HepG2 (cell line): ENCODE results near the gene CD6. TPM values are rescaled to one million over a fixed set of nuclear protein-coding genes. Genes with fewer than 3 reads are reported as not detected.

Experiments used
- ATAC-seq: fragments of 200-7000 bp; cut with Tn5 transposase; 3 replicates; pipeline ENCODE4 v1.9.1; 2020; ENCODE audit warnings: mild to moderate bottlenecking, moderate library complexity
- BruUV-seq: library from RNA; stranded (reverse); fragments of 400-500 nt; replicated peaks from 2 replicates; lab custom pipeline; 2021; lab: Mats Ljungman, UMichigan
- CTCF ChIA-PET: fragments of 300-600 bp; formaldehyde crosslinking; extraction: SDS; loops from one replicate; lab custom pipeline; 2021; ENCODE audit warnings: low total read pairs, inconsistent platforms, low intra/inter-chr PET ratio; lab: Yijun Ruan, JAX
- POLR2A ChIA-PET: fragments of 350-600 bp; sonication (Branson Sonifier 250); formaldehyde crosslinking; loops from one replicate; lab custom pipeline; 2020; ENCODE audit warnings: antibody characterized with exemption, inconsistent platforms; lab: Yijun Ruan, JAX
- DNase-seq: peaks from one replicate; pipeline ENCODE4 v3.0.0-alpha.2; 2015; ENCODE audit warnings: low spot score
- FAIRE-seq: peaks from 3 replicates; lab custom pipeline; 2011; peaks lifted over from hg19 to GRCh38; lab: Jason Lieb, UNC
- H2AFZ ChIP-seq: one replicate; pipeline ENCODE4 v1.6.1; 2011; ENCODE audit warnings: low read length, inconsistent platforms
- H3K27ac ChIP-seq: fragments of 300-600 bp; 3 replicates; pipeline ENCODE4 v1.8.0; 2011; ENCODE audit warnings: mixed run types, mild to moderate bottlenecking, mixed read lengths, low read length, inconsistent platforms; ENCODE audit not compliant: insufficient read depth; ENCODE audit errors: extremely low read length
- H3K27me3 ChIP-seq, 2 experiments: fragments of 200-600 bp in 1 of 2; 2 replicates in 1 of 2; 3 replicates in 1 of 2; pipeline versions ENCODE4 v1.6.0 to v1.8.0; 2011; ENCODE audit warnings: low read length in 2 of 2, mild to moderate bottlenecking in 2 of 2, moderate library complexity in 2 of 2, inconsistent platforms in 1 of 2; ENCODE audit not compliant: insufficient read depth in 2 of 2, control insufficient read depth in 1 of 2
- H3K36me3 ChIP-seq, 2 experiments: fragments of 200-600 bp in 1 of 2; replicated peaks in 1 of 2; 2 replicates in 1 of 2; 3 replicates in 1 of 2; pipeline versions ENCODE4 v1.5.1 to v1.8.0; 2011; ENCODE audit warnings: low read length in 2 of 2, inconsistent platforms in 1 of 2; ENCODE audit not compliant: insufficient read depth in 2 of 2, control insufficient read depth in 1 of 2
- H3K4me1 ChIP-seq: 2 replicates; pipeline ENCODE4 v1.5.1; 2012; ENCODE audit warnings: low read length, inconsistent platforms; ENCODE audit not compliant: insufficient read depth
- H3K4me2 ChIP-seq: 2 replicates; pipeline ENCODE4 v1.6.0; 2011; ENCODE audit warnings: low read depth, low read length, inconsistent platforms
- H3K4me3 ChIP-seq, 3 experiments: fragments of 200-600 bp in 1 of 3; sonication (generic), shearing (Covaris generic) in 1 of 3; replicated peaks in 1 of 3; 2 replicates each; pipeline ENCODE4 v1.5.1; 2011 to 2016; ENCODE audit warnings: low read length in 3 of 3, inconsistent platforms in 2 of 3, low read depth in 2 of 3, mild to moderate bottlenecking in 2 of 3, control low read depth in 1 of 3, mixed read lengths in 1 of 3; ENCODE audit not compliant: insufficient read depth in 1 of 3
- H3K79me2 ChIP-seq: one replicate; pipeline ENCODE4 v1.6.1; 2011; ENCODE audit warnings: low read length, inconsistent platforms; ENCODE audit not compliant: insufficient read depth
- H3K9ac ChIP-seq: 2 replicates; pipeline ENCODE4 v1.6.0; 2011; ENCODE audit warnings: mild to moderate bottlenecking, low read depth, low read length, inconsistent platforms; ENCODE audit not compliant: insufficient read depth
- H3K9me3 ChIP-seq: 2 replicates; pipeline ENCODE4 v1.5.1; 2012; ENCODE audit warnings: mild to moderate bottlenecking, low read length
- H4K20me1 ChIP-seq: 2 replicates; pipeline ENCODE4 v1.6.0; 2011; ENCODE audit warnings: inconsistent platforms, mild to moderate bottlenecking, low read length, moderate library complexity; ENCODE audit not compliant: insufficient read depth
- FUBP1 ChIP-seq: sonication (generic); formaldehyde crosslinking; IDR thresholded peaks from 2 replicates; pipeline ENCODE4 v1.5.1; 2020; ENCODE audit warnings: missing genetic modification reagents, mild to moderate bottlenecking, borderline replicate concordance
- KDM3A ChIP-seq: IDR thresholded peaks from 2 replicates; pipeline ENCODE4 v1.6.1; 2018; ENCODE audit warnings: low read depth, missing compliant biosample characterization
- ZNF205 ChIP-seq: IDR thresholded peaks from 2 replicates; pipeline ENCODE4 v1.6.1; 2018; ENCODE audit warnings: missing biosample characterization, missing genetic modification reagents
- ZNF552 ChIP-seq: sonication (generic); formaldehyde crosslinking; IDR thresholded peaks from 2 replicates; pipeline ENCODE4 v1.9.0; 2022; ENCODE audit warnings: missing genetic modification reagents, mild to moderate bottlenecking, borderline replicate concordance
- ZNF772 ChIP-seq: sonication (generic); formaldehyde crosslinking; IDR thresholded peaks from 2 replicates; pipeline ENCODE4 v1.5.0; 2020; ENCODE audit warnings: mild to moderate bottlenecking, missing genetic modification reagents
- ZSCAN21 ChIP-seq: sonication (generic); formaldehyde crosslinking; IDR thresholded peaks from 2 replicates; pipeline ENCODE4 v1.8.0; 2022; ENCODE audit warnings: mild to moderate bottlenecking, missing genetic modification reagents, moderate library complexity, borderline replicate concordance
- WGBS: methylation state at CpG from one replicate; pipeline ENCODE4 v1.1.6; 2017; ENCODE audit warnings: low lambda C conversion rate; 5-methylcytosine and 5-hydroxymethylcytosine counted together
- in situ Hi-C: cut with HindIII; loops from 2 replicates; pipeline ENCODE4 v1.10.0; 2017; ENCODE audit warnings: low pct_unique_long_range_greater_than_20kb; ENCODE audit not compliant: extremely low pct_ligation_motif_present
- intact Hi-C: fragments of 100-400 bp; cut with micrococcal nuclease; formaldehyde crosslinking; loops from one replicate; pipeline ENCODE4 v1.10.0; 2022; ENCODE audit not compliant: unreplicated experiment
- polyA plus RNA-seq, 8 experiments: library from polyadenylated mRNA; depleted of rRNA in 3 of 8; stranded (reverse) in 7 of 8; unstranded in 1 of 8; fragments of >200 nt; fragmentation: Illumina TruSeq in 4 of 8; extraction: Trizol in 4 of 8; gene quantifications; 2 replicates each; pipeline versions ENCODE4 v1.2.1 to v1.2.3, GENCODE V29; 2011 to 2016; ENCODE audit warnings: low read depth in 4 of 8, missing spikeins in 1 of 8, mixed read lengths in 1 of 8; ENCODE audit not compliant: insufficient read depth in 1 of 8
- total RNA-seq, 5 experiments: library from RNA; depleted of rRNA; stranded (reverse); fragments of >200 nt; fragmentation: Illumina TruSeq; extraction: Trizol; gene quantifications; 2 replicates each; pipeline ENCODE4 v1.2.3, GENCODE V29; 2016; ENCODE audit warnings: low read depth in 1 of 5

CD6 gene
- total and polyA plus RNA-seq, 2 of the 13 experiments (the other 11 are each of a cell fraction or from before 2014, with no cell fraction given): not detected

DNA sequence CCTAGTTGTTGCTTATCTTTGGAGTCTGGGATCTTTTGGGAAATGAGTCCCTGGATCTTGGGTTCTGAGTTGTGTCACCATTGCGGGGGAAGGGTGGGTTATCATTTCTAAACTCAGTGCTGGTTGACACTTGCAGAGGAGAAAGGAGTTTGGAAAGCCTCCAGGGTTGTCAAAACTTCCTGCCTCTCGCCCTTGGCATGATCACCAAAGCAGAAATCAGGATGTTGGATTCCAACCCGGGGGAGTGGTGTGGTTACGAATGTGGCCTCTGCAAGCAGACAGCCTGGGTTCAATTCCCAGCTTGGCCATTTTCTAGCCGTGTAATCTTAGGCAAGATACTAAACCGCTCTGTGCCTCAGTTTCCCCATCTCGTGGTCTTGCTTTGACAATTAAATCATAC, 24.3 kb downstream of the CD6 start:
- Histone ChIP-seq H3K27me3 (peaks cover 0 to 32% of the 10 kb centered on the region in 2 experiments; a peak in 2 of 5 replicates), H3K27ac (no peak overlapping the region), H3K9me3 (no peaks in the 10 kb centered on the region), H3K9ac (no peak overlapping the region), H3K4me2 (no peak overlapping the region), H3K4me3 (no peak overlapping the region), H3K79me2 (no peaks in the 10 kb centered on the region), H3K4me1 (peaks cover 20% of the 10 kb centered on the region), H3K36me3 (no peaks in the 10 kb centered on the region), H4K20me1 (no peaks in the 10 kb centered on the region), H2AFZ (no peak overlapping the region)
- BruUV-seq: no TSS peak
- ChIA-PET POLR2A (no interaction called here), CTCF (no interaction called here)
- FAIRE-seq (no peak), ATAC-seq (no peak), DNase-seq (no peak)
- 77% methylated on average over 7 of the region's 7 CpGs for WGBS
- in situ Hi-C loops: no loop called here
- TF ChIP-seq KDM3A (CRISPR knock-in tag) (no peak), FUBP1 (CRISPR knock-in tag) (no peak), ZNF205 (CRISPR knock-in tag) (no peak), ZSCAN21 (CRISPR knock-in tag) (no peak), ZNF552 (no peak), ZNF772 (CRISPR knock-in tag) (no peak)
- intact Hi-C loops: no loop called here
